ENCODE data around the gene PTGIS.

The PTGIS gene

GRCh38 chr20:49485563-49485962 lies 82.4 kb downstream of the PTGIS start:
- no peak for DNase-seq

GRCh38 chr20:49484180-49485140 lies 83.5 kb downstream of the PTGIS start:
- peak; percentile 51 for DNase-seq

- DNase-seq = no peak
Observed at GRCh38 chr20:49483696-49484123, 84.2 kb downstream of the PTGIS start.

- no peak for DNase-seq
Observed at GRCh38 chr20:49483018-49483695, 84.8 kb downstream of the PTGIS start.

GRCh38 chr20:49482621-49483017 lies 85.3 kb downstream of the PTGIS start, which contains the start of gene KCNB1:
Gene KCNB1, minus strand, starts transcription at chr20:49482668. Its CDS starts 188 bp downstream, at chr20:49482480.
- peak; percentile 22 for DNase-seq

GRCh38 chr20:49482173-49482572 lies 85.8 kb downstream of the PTGIS start:
- no peak for DNase-seq

- no peak for DNase-seq
Observed at GRCh38 chr20:49481116-49481515, 86.8 kb downstream of the PTGIS start.

GRCh38 chr20:49480236-49480635 lies 87.7 kb downstream of the PTGIS start:
- no peak for DNase-seq

GRCh38 chr20:49479785-49480184 lies 88.2 kb downstream of the PTGIS start:
- DNase-seq = no peak

- DNase-seq = no peak
Observed at GRCh38 chr20:49478754-49479689, 88.9 kb downstream of the PTGIS start.

GRCh38 chr20:49478266-49478665 lies 89.7 kb downstream of the PTGIS start:
- no peak for DNase-seq

GRCh38 chr20:49477200-49477599 lies 90.7 kb downstream of the PTGIS start:
- no peak for DNase-seq

GRCh38 chr20:49476016-49476355 lies 92.0 kb downstream of the PTGIS start:
- no peak for DNase-seq

- no peak for DNase-seq
Observed at GRCh38 chr20:49475292-49476015, 92.5 kb downstream of the PTGIS start.

- no peak for DNase-seq
Observed at GRCh38 chr20:49471397-49471796, 96.5 kb downstream of the PTGIS start.

GRCh38 chr20:49470922-49471321 lies 97.0 kb downstream of the PTGIS start:
- DNase-seq = no peak

GRCh38 chr20:49469060-49469459 lies 98.9 kb downstream of the PTGIS start:
- no peak for DNase-seq

- no peak for DNase-seq
Observed at GRCh38 chr20:49468412-49468811, 99.5 kb downstream of the PTGIS start.

- no peak for DNase-seq
Observed at GRCh38 chr20:49466114-49466912, 101.6 kb downstream of the PTGIS start.

- DNase-seq = no peak
Observed at GRCh38 chr20:49464556-49464955, 103.4 kb downstream of the PTGIS start.

GRCh38 chr20:49462626-49463025 lies 105.3 kb downstream of the PTGIS start:
- DNase-seq = no peak

Data from activated CD8-positive, alpha-beta memory T cell treated with anti-CD3 and anti-CD28 coated beads, Interleukin-2, amount 50 U/mL, for 4 hours (primary cell).